ENCODE data around the gene CCDC71L.
"Not testable (repeated sequence)": the region's sequence is repeated elsewhere in the genome, so short reads cannot be mapped to it uniquely, and the experiment has no call there.

CCDC71L gene

GRCh38 chr7:106660862-106661720 is at the start of gene CCDC71L:
TSS of gene CCDC71L (minus strand) at chr7:106661158. CDS start at chr7:106660896, 262 bp downstream.
- peak; percentile 86 for DNase-seq

DNA sequence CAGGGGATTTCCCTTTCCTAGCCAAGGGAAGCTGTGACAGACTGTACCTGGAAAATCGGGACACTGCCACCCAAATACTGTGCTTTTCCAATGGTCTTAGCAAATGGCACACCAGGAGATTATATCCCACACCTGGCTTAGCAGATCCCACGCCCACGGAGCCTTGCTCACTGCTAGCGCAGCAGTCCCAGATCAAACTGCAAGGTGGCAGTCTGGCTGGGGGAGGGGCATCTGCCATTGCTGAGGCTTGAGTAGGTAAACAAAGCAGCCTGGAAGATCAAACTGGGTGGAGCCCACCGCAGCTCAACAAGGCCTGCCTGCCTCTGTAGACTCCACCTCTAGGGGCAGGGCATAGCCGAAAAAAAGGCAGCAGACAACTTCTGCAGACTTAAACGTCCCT is 48.6 kb upstream of the CCDC71L start:
- not testable (repeated sequence) for DNase-seq

GRCh38 chr7:106704000-106704840 is 43.3 kb upstream of the CCDC71L start:
- no peak for DNase-seq

DNA sequence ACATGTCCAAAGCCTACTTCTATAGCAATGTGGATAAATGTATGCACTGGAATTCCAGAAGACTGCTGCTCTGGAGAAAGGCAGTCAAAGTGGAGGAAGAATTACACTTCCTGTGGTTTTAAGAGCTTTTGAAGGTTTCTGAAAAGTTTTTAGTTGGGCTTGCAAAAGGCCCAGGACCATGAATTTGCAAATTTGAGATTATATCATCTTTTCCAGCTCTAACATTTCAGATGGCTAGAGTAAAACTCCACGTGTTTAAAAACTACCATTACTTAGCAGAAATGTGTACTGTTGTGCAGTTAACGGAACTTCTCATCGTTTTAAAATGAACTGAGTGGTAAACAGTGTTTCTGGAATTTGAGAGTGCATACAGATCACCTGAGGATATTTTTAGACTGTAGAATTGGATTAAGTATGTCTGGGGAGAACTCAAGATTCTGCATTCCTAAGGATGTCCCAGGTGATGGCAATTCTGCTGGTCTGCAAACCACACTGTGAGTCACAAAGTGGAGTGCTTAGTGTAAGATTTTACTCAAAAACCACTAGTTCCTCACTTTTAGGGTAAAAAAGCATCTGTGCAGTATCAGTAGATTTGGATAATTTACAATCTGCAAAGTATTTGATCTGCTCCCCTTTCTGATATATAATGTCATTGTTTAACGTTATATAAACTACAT is 32.9 kb upstream of the CCDC71L start:
- no peak for DNase-seq

DNA sequence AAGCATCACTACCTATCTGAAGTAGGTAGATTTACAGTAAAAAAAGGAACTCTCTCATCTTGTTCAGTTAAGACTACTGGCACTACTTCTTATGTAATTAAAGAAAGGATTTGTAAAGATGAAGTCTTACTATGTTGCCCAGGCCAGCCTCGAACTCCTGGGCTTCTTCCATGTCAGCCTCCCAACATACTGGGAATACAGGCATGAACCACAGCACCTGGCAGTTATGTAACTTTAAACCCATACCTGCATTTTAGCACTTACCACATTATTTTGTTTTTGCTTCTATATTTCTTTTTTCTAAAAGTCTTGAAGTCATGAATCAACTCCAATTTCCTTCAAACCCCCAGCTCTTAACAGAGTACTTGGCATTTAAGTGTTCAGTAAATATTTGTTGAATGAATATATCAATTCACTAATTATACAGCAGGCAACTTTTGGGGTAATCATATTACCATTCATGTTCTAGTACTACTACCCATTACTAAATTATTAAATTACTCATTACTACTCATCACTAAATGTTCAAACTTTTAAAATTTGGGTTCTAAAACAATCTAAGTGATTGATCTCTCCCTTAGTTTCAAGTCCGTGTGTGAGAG is 31.6 kb upstream of the CCDC71L start:
- DNase-seq = no peak

GRCh38 chr7:106688161-106688560 is 27.2 kb upstream of the CCDC71L start:
- not testable (repeated sequence) for DNase-seq

GRCh38 chr7:106683941-106684340 is 23.0 kb upstream of the CCDC71L start:
- DNase-seq = no peak

- no peak for DNase-seq
Measured at GRCh38 chr7:106681815-106682495, 21.0 kb upstream of the CCDC71L start.

- no peak for DNase-seq
Measured at GRCh38 chr7:106679153-106679931, 18.4 kb upstream of the CCDC71L start.

GRCh38 chr7:106678795-106679152 is 17.8 kb upstream of the CCDC71L start:
- no peak for DNase-seq

- DNase-seq = not testable (repeated sequence)
Measured at GRCh38 chr7:106676506-106676905, 15.5 kb upstream of the CCDC71L start.

DNA sequence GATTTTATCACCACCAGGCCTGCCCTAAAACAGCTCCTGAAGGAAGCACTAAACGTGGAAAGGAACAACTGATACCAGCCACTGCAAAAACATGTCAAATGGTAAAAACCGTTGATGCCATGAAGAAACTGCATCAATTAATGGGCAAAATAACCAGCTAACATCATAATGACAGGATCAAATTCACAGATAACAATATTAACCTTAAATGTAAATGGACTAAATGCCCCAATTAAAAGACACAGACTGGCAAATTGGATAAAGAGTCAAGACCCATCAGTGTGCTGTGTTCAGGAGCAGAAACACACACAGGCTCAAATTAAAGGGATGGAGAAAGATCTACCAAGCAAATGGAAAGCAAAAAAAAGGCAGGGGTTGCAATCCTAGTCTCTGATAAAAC is 12.7 kb upstream of the CCDC71L start:
- not testable (repeated sequence) for DNase-seq

DNA sequence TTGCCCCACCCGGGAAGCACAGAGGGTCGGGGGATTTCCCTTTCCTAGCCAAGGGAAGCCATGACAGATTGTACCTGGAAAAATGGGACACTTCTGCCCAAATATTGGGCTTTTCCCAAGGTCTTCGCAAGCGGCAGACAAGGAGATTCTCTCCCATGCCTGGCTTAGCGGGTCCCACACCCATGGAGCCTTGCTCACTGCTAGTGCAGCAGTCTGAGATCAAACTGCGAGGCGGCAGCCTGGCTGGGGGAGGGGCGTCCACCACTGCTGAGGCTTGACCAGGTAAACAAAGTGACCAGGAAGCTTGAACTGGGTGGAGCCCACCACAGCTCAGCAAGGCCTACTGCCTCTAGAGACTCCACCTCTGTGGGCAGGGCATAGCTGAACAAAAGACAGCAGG is 11.0 kb upstream of the CCDC71L start:
- DNase-seq = not testable (repeated sequence)

DNA sequence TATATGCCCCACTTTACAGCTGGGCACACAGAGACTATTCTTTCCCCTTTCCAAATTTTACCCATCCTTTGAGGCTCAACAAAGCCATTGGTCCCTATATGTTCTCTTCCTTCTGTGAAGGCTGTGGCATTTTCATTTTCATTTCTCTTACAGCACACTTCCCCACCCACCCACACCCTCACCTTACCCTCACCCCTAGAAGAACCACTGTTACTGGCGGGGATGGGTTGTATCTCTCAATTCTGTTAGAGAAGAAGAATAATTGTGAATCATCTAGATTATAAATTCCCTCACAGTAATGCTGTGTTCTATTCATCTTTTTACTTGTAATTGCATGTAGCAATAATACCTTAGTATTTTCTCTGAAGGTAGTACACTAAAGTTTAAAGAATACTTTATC is 10.2 kb upstream of the CCDC71L start:
- DNase-seq = no peak

- DNase-seq = no peak
Measured at GRCh38 chr7:106668861-106669524, 8.0 kb upstream of the CCDC71L start.

GRCh38 chr7:106666353-106666752 is 5.4 kb upstream of the CCDC71L start:
- no peak for DNase-seq

DNA sequence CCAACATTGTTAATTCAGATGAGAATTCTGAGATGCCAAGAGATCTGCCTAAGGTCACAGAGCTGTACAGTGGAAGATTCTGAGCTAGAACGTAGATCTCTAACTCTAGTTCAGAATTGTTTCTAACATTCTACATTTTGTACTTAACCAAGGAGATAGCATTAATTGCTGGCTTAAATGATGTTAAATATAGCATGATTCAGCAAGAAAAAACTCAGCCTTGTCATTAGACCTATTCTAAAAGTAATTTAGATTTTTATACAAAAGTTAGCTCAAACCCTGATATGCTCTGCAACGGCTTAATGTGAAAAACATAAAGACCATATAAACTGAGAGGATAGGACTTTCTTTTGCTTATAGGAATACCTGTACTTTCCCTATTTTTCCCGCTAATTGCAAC is 3.4 kb upstream of the CCDC71L start:
- DNase-seq = no peak

- DNase-seq = peak; percentile 30
Measured at GRCh38 chr7:106659963-106660861, 746 bp downstream of the CCDC71L start.

DNA sequence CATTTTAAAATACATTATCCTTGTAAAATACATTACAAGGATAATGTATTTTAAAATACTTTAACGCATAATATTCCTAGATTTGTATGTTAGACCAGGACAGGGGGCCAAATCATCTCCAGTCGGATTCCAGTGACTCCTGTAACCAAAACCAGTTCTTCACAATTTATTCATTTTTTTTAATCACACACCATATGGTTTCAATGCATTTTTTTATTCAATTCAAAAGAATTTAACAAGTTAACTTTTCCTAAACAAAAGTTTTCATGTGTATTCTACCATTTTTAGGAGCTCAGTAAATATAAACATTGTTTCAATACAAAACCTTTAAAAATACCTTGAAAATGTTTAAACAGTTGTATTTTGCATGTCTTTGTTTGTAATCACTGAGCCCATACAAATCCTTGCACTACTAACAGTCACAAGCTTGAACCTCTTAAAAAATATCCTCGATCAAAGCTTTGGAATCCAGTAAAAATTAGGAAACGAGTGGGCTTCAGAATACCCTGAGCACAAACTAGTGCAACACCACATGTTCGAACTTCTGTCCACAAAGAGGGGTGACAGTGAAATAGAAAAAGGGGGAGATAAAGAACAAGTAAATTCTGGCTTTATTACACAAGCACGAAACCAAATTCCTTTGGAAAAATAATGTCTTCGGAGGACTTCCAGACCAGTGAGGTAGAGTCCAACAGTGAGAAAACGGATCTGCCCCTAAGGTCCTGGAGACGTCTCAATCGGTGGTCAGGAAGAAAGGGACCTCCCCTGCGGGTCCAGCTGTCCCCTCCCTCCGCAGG is 1.6 kb downstream of the CCDC71L start:
- no peak for DNase-seq
